HG03432 (cell line): ENCODE results near the gene STK35.

Experiments
- ATAC-seq: cut with Tn5 transposase; IDR thresholded peaks from one replicate; pipeline ENCODE4 v1.9.1; 2021; ENCODE audit warnings: mild to moderate bottlenecking, moderate library complexity; ENCODE audit not compliant: unreplicated experiment

STK35 gene

DNA sequence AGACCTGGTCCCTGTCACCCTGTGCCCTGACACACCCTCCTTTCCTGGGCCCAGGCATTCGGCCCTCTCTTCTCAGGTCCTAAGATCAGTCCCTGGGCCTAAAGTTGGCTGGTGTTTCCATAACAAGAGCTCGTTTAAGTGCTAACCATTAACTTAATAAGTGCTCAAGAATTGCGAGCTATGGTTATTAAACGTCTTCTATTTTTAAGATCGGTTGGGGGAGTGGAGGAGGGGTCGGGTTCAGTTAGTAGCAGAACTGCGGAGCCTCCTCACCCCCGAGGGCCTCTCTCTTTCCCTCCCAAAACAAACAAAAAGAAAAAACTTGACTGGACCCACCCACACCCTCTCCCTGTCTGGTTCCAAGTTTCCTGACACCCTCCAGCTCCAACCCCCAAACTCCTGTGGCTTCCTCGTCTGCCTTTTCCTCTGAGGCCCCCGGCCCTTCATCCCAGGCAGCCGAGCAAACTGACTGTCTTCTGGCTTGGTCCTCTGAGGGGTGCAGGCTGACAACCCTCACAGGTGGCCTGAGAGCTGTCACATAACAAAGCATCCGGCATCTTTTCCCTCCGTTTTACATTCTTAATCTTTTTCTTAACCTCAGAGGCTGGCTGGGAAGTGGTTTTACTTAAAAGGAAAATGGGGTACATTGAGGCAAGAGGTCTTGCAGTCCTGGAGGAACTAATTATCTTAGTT is 2.0 kb downstream of the STK35 start:
- ATAC-seq = no peak

- no peak for ATAC-seq
Observed at GRCh38 chr20:2104236-2104635, 2.6 kb downstream of the STK35 start.

GRCh38 chr20:2108498-2108897 is 6.9 kb downstream of the STK35 start:
- no peak for ATAC-seq

GRCh38 chr20:2108987-2109386 is 7.4 kb downstream of the STK35 start:
- ATAC-seq = no peak

DNA sequence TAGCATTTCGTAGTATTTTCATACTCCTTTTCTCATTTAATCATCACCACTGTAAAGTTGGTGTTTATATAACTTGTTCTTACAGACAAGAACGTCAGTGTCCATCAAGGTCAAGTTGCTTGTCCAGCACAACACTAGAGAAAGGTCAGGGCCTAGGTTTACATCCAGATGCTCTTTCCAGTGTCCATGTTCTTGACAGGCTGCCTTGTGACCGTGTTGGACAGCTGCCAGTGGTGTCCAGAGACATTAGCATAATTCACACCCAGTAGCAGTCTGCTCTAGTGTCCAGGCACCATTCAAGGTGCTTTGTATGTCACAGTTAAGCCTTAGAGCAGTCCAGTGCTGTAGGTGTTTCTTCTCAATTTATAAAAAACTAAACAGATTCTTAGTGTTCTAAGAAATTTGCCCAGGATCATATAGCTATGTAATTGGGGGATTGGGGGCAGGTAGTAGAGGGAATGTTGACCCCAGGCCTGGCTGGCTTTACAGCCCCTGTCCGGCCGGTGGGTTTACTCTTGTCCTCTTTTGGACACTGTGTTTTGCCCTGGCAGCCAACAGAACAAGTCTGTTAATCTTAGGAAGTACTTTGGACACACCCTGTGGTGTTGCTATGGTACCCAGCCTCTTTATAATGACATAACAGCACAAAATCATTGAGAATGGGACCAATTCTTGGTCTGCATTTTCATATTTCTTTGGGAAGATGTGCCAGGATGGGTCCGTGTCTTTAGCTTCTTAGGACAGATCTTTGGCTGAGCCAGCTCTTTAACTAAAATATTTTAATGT is 8.0 kb downstream of the STK35 start:
- ATAC-seq = no peak

DNA sequence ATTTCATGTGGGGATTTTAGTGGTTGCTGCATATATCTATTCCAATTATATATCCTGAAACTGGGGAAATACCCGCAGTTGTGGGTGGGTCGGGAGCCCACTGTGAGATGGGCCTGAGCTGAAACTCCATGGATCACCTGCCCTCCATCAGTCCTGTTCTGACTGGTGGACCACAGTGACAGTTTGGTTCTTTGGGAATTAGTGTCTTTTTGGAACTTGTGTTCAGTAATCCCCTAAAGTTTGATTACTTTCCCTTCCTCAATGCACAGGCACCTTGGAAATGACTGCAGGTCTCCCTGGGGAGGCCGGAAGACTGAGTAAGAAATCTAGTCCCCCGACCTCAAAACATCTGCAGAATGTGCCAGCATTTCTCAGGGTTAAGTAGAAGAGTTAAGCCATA is 11.3 kb downstream of the STK35 start:
- ATAC-seq = no peak

DNA sequence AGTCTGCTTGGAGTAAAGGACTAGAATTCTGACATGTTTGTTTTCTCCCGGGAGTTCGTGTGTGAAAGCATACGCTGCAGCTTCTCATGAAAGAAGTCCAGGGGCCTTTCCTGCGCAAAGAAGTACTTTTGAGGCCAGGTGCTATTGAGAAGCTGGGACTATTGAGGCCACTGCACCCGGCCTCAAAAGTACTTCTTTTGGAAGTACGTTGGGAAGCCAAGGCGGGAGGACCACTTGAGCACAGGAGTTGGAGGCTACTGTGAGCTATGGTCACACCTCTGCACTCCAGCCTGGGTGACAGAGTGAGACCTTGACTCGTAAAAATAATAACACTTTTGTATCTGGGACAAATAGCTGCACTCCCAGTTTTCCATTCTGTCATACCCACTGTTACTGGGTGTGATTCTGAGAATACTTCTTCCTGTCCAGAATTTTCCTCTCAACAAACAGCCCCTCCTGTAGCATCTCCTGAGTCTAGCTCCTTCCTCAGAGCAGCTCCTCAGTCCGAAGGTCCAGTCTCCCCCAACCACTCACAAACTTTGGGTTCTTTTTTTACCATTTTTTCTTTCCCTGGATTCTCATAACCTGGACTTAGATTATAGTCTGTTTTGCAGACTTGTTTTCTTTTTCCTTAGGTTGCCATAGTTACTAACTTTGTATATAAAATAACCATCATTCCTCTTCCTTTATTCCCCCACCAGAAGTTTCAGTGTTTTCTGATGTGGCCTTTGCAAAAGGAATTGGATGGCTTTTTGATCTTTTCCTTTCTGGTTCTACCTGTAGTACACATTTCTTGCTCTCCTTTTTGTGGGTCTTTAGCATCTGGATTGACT is 12.7 kb downstream of the STK35 start:
- ATAC-seq = no peak

GRCh38 chr20:2114990-2115681 is 13.5 kb downstream of the STK35 start:
- no peak for ATAC-seq

DNA sequence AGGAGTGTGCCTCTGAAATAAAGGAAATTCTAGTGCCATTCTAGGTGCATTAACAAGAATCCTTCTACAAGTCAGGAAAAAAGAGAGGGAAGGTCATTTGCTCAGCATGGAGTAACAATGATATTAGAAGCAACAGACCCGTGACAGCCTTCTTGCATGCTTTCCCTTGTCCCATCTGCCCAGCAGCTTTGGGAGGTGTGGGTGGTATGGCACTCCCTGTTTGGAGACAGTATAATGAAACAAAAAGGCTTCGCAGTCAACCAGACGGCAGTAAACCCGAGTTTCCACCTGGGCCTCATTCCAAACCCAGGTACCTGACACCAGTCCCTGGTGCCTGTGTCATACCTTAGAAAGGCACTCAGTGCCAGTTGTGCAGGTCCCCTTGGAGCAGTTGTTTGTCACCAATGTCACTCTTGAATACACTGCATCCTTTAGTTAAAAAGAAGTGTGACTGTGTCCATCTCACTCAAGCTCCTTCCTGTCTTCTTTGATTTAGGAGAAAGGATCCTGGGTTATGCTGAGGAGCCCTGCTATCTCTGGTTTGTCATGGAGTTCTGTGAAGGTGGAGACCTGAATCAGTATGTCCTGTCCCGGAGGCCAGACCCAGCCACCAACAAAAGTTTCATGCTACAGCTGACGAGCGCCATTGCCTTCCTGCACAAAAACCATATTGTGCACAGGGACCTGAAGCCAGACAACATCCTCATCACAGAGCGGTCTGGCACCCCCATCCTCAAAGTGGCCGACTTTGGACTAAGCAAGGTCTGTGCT is 14.7 kb downstream of the STK35 start:
- no peak for ATAC-seq

GRCh38 chr20:2118783-2119182 is 17.2 kb downstream of the STK35 start:
- ATAC-seq = no peak

DNA sequence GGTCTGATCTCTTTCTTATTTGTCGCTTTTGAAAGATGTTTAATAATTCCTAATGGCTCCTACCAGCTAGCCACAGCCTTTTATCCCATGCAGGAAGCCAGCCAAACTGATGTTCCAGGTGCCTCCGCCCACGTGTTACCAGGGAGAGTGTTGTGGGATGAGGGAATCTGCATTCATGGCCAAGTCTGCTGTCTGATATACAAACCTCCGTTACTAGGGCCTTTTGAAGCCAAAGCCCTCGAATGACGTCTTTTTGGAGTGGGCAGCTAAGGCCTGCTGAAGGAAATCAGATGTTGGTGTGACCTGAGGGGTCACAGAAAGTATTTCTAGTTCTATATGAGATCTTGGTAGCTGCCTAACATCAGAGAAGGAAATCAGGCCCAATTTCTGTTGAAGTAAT is 21.3 kb downstream of the STK35 start:
- no peak for ATAC-seq

GRCh38 chr20:2123720-2124119 is 22.1 kb downstream of the STK35 start:
- no peak for ATAC-seq

DNA sequence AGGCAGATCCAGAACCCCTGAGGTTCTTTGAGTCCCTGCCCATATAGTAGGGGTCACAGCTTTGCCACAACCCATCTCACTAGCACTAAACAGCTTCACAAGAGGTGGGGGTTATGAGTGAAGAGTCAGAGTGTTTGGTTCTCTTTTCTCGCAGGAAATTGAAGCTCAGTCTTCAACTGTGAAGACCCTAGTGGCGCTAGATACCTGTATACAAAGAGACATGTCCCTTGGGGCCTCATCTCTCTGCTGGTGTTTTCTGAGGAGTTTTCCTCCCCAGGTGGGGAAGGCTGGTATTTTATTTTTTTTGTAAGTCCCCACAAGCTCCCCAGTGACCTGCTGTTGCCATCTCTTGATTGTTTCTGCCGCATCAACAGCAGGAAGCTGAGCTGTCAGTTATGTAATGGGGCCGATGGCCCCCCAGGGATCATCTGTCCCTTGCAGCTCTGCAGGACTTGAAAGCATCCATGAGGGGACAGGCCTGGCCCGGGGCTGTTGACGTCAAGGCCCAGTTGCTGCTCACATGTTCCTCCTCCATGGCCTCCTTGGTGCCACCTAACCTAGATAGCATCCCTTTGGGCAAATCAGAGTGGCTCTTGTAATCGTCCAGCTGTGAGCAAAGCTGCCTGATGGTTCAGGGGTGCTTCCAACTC is 23.1 kb downstream of the STK35 start:
- no peak for ATAC-seq

- no peak for ATAC-seq
Observed at GRCh38 chr20:2125474-2126112, 24.0 kb downstream of the STK35 start.

DNA sequence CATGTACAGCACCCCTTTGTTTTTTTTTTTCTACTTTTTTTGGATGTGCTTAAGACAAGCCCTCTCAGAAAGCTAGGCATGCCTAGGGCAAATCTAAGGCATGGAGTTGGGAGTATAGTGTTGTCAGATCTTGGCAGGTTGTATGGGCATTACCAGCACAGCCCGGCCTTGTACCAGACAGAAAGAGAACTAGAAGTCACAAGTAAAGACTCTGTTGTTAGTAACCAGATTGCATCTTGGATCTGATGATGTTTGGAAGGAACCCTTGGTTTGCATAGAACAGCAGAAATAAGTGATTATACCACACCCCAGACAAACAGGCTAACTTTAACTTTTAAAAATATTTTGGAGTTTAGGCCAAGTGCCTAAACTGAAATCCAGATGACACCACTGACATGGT is 25.6 kb downstream of the STK35 start:
- no peak for ATAC-seq

DNA sequence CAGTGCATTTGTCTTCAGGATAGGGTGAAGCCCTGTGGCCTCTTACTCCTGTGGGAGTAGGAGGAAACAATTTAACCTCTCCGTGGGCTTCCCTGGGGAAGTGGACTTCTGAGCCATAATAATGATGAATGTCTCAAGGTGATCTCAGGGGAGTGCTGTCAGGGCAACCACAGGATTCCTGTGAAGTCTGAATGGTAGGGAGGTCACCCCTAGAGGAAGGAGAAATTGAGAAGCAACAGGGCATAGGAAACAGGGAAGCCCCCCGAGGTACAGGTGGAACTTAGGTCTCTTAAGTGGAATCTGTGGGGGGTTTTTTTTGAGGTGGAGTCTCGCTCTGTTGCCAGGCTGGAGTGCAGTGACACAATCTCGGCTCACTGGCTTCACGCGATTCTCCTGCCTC is 26.9 kb downstream of the STK35 start:
- ATAC-seq = no peak

- no peak for ATAC-seq
Observed at GRCh38 chr20:2130062-2130591, 28.5 kb downstream of the STK35 start.

GRCh38 chr20:2130683-2131082 is 29.1 kb downstream of the STK35 start:
- no peak for ATAC-seq

GRCh38 chr20:2131366-2131765 is 29.7 kb downstream of the STK35 start:
- ATAC-seq = no peak
